Measurements from ENCODE around the gene HAO2. TPM values are rescaled to one million over a fixed set of nuclear protein-coding genes. Genes with fewer than 3 reads are reported as not detected.

The HAO2 gene
- total RNA-seq (not detected), total RNA-seq (0 to 0.24 (median 0) reads per million in 172 experiments)
- not detected for polyA plus RNA-seq (2013, experiment 1 of 2)
- not detected for polyA plus RNA-seq (2013, experiment 2 of 2)

GRCh38 chr1:119368554-119368953 is at the start of gene HAO2:
HAO2 (plus strand) TSS chr1:119368785; CDS start chr1:119381086, 12,301 bp downstream.
- H3K4me1 Mint-ChIP-seq (ENCODE audit: low read depth) = no peaks in the 10 kb centered on the region
- CTCF ChIA-PET = no interaction called here

DNA sequence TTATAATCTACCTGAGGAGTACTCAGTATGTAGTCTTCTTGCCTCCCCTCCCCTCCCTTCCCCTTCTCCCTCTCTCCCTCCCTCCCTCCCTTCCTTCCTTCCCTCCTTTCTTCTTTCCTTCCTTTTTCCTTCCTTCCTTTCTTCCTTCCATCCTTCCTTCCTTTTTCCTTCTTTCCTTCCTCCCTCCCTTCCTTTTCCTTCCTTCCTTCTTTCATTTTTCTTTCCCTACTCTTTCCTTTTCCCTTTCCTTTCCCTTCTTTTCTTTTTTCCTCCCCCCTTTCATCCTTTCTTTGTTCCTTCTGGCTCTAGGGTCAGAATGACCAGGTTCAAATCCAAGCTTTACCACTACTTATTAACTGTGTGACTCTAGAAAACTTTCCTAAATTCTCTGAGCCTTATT is 48.5 kb upstream of the HAO2 start:
- Histone ChIP-seq H3K27me3 (ENCODE audit: control insufficient read depth in 1 of 2, insufficient read depth in 2 of 2, low read length in 2 of 2) (no peaks in the 10 kb centered on the region), H3K4me1 (ENCODE audit: insufficient read depth, low read length) (no peaks in the 10 kb centered on the region), H3K4me3 (ENCODE audit: low read length) (no peak overlapping the region), H3K27ac (ENCODE audit: low read depth in 1 of 2, low read length in 2 of 2) (no peak overlapping the region), H3K9me3 (ENCODE audit: control insufficient read depth in 1 of 2, insufficient read depth in 1 of 2, low read length in 2 of 2) (peaks cover 0 to 13% of the 10 kb centered on the region in 2 experiments), H3K36me3 (ENCODE audit: insufficient read depth, low read length) (no peaks in the 10 kb centered on the region)
- Mint-ChIP-seq H3K9me3 (no peaks in the 10 kb centered on the region), H3K4me3 (no peak overlapping the region), H3K36me3 (ENCODE audit: low read depth) (no peaks in the 10 kb centered on the region), H3K4me1 (ENCODE audit: low read depth) (no peaks in the 10 kb centered on the region), H3K27me3 (peaks cover 2% of the 10 kb centered on the region), H3K27ac (no peak overlapping the region)
- DNase-seq (no peak), ATAC-seq (ENCODE audit: poor library complexity) (no peak)
- no peak for TF ChIP-seq CTCF (IDR thresholded peaks at IDR 0.05)
- intact Hi-C loops (cut with DNase I, micrococcal nuclease) = no loop called here
- ChIA-PET POLR2A (no interaction called here), CTCF (no interaction called here)

More at GRCh38 chr1:119368554-119368953, at the start of gene HAO2:
- POLR2A ChIA-PET = no interaction called here
- no peak for ATAC-seq (ENCODE audit: poor library complexity)
- TF ChIP-seq CTCF (IDR thresholded peaks at IDR 0.05) = no peak
- Mint-ChIP-seq H3K9me3 (no peaks in the 10 kb centered on the region), H3K36me3 (ENCODE audit: low read depth) (no peaks in the 10 kb centered on the region), H3K27ac (no peak within 1 kb of the TSS), H3K4me3 (no peak within 1 kb of the TSS), H3K27me3 (peaks cover 32% of the 10 kb centered on the region)
- DNase-seq = no peak
- H3K9me3 ChIP-seq (ENCODE audit: control insufficient read depth in 1 of 2, insufficient read depth in 1 of 2, low read length in 2 of 2) = no peaks in the 10 kb centered on the region
- no peaks in the 10 kb centered on the region for H3K36me3 ChIP-seq (ENCODE audit: insufficient read depth, low read length)
- intact Hi-C loops (cut with DNase I, micrococcal nuclease) = no loop called here
- no peak within 1 kb of the TSS for H3K27ac ChIP-seq (ENCODE audit: low read depth in 1 of 2, low read length in 2 of 2)
- no peaks in the 10 kb centered on the region for H3K4me1 ChIP-seq (ENCODE audit: insufficient read depth, low read length)
- H3K27me3 ChIP-seq (ENCODE audit: control insufficient read depth in 1 of 2, insufficient read depth in 2 of 2, low read length in 2 of 2) = peaks cover 3 to 4% of the 10 kb centered on the region in 2 experiments
- no peak within 1 kb of the TSS for H3K4me3 ChIP-seq (ENCODE audit: low read length)

- peaks cover 2% of the 10 kb centered on the region for H3K4me1 ChIP-seq (ENCODE audit: insufficient read depth, low read length)
- TF ChIP-seq CTCF (IDR thresholded peaks at IDR 0.05) = no peak
- H3K27me3 ChIP-seq (ENCODE audit: control insufficient read depth in 1 of 2, insufficient read depth in 2 of 2, low read length in 2 of 2) = no peaks in the 10 kb centered on the region
- DNase-seq = no peak
- H3K4me3 Mint-ChIP-seq = no peak overlapping the region
- no peak overlapping the region for H3K27ac ChIP-seq (ENCODE audit: low read depth in 1 of 2, low read length in 2 of 2)
- H3K27ac Mint-ChIP-seq = no peak overlapping the region
- no peak for ATAC-seq (ENCODE audit: poor library complexity)
- no peaks in the 10 kb centered on the region for H3K9me3 Mint-ChIP-seq
- no peaks in the 10 kb centered on the region for H3K36me3 ChIP-seq (ENCODE audit: insufficient read depth, low read length)
- H3K4me1 Mint-ChIP-seq (ENCODE audit: low read depth) = peaks cover 8% of the 10 kb centered on the region
- H3K36me3 Mint-ChIP-seq (ENCODE audit: low read depth) = no peaks in the 10 kb centered on the region
- H3K9me3 ChIP-seq (ENCODE audit: control insufficient read depth in 1 of 2, insufficient read depth in 1 of 2, low read length in 2 of 2) = peaks cover 0 to 2% of the 10 kb centered on the region in 2 experiments
- intact Hi-C loops (cut with DNase I, micrococcal nuclease) = no loop called here
- H3K27me3 Mint-ChIP-seq = peaks cover 18% of the 10 kb centered on the region
- CTCF ChIA-PET = no interaction called here
- POLR2A ChIA-PET = no interaction called here
- no peak overlapping the region for H3K4me3 ChIP-seq (ENCODE audit: low read length)
Measured at GRCh38 chr1:119321666-119322419, 46.7 kb upstream of the HAO2 start.
